HFF-Myc (cell line): ENCODE results near the gene STX4.

Source experiments
- DNase-seq: peaks from one replicate; pipeline ENCODE4 v3.0.0-alpha.2; 2011; ENCODE audit warnings: low read depth; ENCODE audit errors: extremely low read depth
- H3K4me3 ChIP-seq: replicated peaks from 2 replicates; pipeline ENCODE4 v1.5.1; 2011; ENCODE audit warnings: low read depth, mild to moderate bottlenecking, control low read depth, low read length
- TF ChIP-seq, protein P1 (sequence below): IDR thresholded peaks from 2 replicates; pipeline ENCODE4 v1.5.1; 2012; ENCODE audit warnings: mild to moderate bottlenecking, low read depth, low read length, control low read depth; ENCODE audit errors: missing control alignments

The STX4 gene

DNA sequence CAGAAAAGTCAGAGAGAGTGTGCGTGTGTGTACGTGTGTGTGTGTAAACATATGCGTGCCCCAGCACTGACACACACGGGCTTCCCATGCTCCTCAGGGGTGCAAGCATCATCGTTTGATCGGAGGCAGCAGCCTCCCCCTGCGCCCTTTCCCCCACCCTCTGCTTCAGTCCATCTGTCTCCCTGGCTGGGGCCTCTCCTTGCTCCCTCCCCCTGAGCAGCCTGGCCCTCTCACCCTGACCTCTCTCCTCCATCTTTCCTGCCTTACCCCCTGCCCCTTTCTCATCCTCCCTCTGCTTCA is 27.3 kb upstream of the STX4 start:
- H3K4me3 ChIP-seq: no peak overlapping the region
- DNase-seq: no peak
- TF ChIP-seq, protein P1, sequence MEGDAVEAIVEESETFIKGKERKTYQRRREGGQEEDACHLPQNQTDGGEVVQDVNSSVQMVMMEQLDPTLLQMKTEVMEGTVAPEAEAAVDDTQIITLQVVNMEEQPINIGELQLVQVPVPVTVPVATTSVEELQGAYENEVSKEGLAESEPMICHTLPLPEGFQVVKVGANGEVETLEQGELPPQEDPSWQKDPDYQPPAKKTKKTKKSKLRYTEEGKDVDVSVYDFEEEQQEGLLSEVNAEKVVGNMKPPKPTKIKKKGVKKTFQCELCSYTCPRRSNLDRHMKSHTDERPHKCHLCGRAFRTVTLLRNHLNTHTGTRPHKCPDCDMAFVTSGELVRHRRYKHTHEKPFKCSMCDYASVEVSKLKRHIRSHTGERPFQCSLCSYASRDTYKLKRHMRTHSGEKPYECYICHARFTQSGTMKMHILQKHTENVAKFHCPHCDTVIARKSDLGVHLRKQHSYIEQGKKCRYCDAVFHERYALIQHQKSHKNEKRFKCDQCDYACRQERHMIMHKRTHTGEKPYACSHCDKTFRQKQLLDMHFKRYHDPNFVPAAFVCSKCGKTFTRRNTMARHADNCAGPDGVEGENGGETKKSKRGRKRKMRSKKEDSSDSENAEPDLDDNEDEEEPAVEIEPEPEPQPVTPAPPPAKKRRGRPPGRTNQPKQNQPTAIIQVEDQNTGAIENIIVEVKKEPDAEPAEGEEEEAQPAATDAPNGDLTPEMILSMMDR: no peak

DNA sequence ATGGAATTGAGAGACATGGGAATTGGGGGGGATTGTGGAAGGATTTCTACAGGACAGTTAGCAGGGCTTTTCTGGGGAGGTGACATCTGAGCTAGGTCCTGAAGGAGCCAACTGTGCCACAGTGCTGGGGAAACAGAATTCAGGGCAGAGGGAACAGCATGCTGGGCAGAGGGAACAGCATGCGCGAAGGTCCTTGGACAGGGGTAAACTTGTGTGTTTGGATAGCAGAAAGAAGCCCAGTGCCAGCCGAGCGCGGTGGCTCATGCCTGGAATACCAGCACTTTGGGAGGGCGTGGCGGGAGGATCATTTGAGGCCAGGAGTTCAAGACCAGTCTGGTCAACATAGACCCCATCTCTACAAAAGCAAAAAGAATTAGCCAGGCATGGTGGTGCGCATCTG is 26.8 kb upstream of the STX4 start:
- no peak for DNase-seq
- no peak overlapping the region for H3K4me3 ChIP-seq
- TF ChIP-seq, protein P1: no peak

DNA sequence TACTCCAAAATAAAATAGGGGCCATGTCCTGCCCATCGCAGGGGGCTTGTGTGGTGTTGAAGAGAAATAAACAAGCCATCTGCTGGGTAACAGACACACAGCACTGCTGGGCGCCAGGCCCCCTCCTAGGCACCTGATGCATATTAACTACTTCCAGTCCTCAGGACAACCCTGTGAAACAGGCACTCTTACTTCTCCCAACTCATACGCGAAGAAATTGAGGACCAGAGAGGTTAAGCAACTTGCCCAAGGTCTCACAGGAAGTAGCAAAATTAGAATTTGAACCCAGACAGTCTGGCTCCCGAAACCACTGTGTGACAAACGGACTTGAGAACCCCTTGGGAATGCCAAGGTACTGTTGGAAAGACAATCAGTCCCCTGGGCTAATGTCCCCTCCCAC is 25.7 kb upstream of the STX4 start:
- DNase-seq: no peak
- no peak overlapping the region for H3K4me3 ChIP-seq
- TF ChIP-seq, protein P1: no peak

GRCh38 chr16:31008149-31008548 is 25.2 kb upstream of the STX4 start:
- H3K4me3 ChIP-seq: no peak overlapping the region
- TF ChIP-seq, protein P1: no peak

DNA sequence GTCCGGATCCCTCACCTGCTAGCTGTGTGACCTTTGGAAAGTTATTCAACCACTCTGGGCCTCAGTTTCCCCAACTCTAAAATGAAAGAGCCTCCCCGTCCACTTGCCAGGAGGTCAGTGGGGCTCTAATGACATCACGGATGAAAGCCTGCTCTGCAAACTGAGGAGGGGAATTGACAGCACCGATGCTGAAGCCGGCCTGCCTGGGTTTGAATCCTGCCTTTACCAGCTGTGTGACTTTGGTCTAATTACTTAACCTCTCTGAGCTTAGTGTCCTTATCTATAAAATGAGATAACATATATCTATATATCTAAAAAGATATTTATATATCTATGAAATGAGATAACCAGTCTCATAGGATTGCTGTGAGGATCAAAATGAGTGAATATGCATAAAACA is 24.8 kb upstream of the STX4 start:
- DNase-seq: no peak
- H3K4me3 ChIP-seq: no peak overlapping the region
- TF ChIP-seq, protein P1: no peak

More at GRCh38 chr16:31008149-31008548, 25.2 kb upstream of the STX4 start:
- no peak for DNase-seq

GRCh38 chr16:31009120-31009519 is 24.2 kb upstream of the STX4 start:
- no peak overlapping the region for H3K4me3 ChIP-seq
- no peak for DNase-seq
- TF ChIP-seq, protein P1: no peak

- TF ChIP-seq, protein P1: peak; percentile 16
- no peak for DNase-seq
- peak overlapping the region; percentile 30 for H3K4me3 ChIP-seq
Observed at GRCh38 chr16:31009894-31010584, 23.3 kb upstream of the STX4 start.
